Transverse colon (tissue), 4 donors: ENCODE measurements around the gene PLGLB1. TPM values are rescaled to one million over a fixed set of nuclear protein-coding genes. Genes with fewer than 3 reads are reported as not detected.

Experiments used
- small RNA-seq, 4 donors: library from RNA; depleted of rRNA; stranded (forward); fragments of <200 nt; gene quantifications; one replicate each; pipeline ENCODE3, GENCODE V24; 2016
- total RNA-seq, 4 donors: library from RNA; depleted of rRNA; stranded (reverse); fragments of >200 nt; gene quantifications; one replicate each; pipeline ENCODE4 v1.1.0, GENCODE V29; 2016

PLGLB1 gene
- total RNA-seq, 4 donors from 2014 or later = 8.9 to 11.3 TPM; not detected in 2

Small RNAs within 50 kb of the gene (small RNA-seq; reads per million reads assigned to genes)
- 0 reads per million in 4 donors for gene AC125232.1

Other genes with a start within 250 kb of the PLGLB1 start
- 10 to 100 TPM in 1 of 4 donors, 1 to 10 TPM in 1, under 1 TPM in 2; 0.60 to 33.3 (median 2.5) TPM for gene CD8A, start 230.9 kb downstream of the PLGLB1 start, total RNA-seq
- gene CD8B, start 160.0 kb downstream of the PLGLB1 start, total RNA-seq = 1 to 10 TPM in 1 of 4 donors, not detected in 3; 5.1 TPM
- gene RGPD1, start 79.7 kb downstream of the PLGLB1 start, total RNA-seq = 1 to 10 TPM in 3 of 4 donors, under 1 TPM in 1; 0.96 to 9.8 (median 3.6) TPM